LoVo (cell line): ENCODE results near the gene KRT17.
"Not testable (repeated sequence)": the region's sequence is repeated elsewhere in the genome, so short reads cannot be mapped to it uniquely, and the experiment has no call there.

ENCODE experiments used
- DNase-seq: peaks from one replicate; pipeline ENCODE4 v3.0.0-alpha.2; 2016; ENCODE audit warnings: low spot score

Gene KRT17

GRCh38 chr17:41633556-41634199 lies 9.3 kb upstream of the KRT17 start:
- DNase-seq = no peak

- no peak for DNase-seq
Observed at GRCh38 chr17:41632482-41633105, 8.2 kb upstream of the KRT17 start.

- no peak for DNase-seq
Observed at GRCh38 chr17:41631898-41632285, 7.5 kb upstream of the KRT17 start.

- no peak for DNase-seq
Observed at GRCh38 chr17:41631025-41631897, 6.9 kb upstream of the KRT17 start.

- DNase-seq = no peak
Observed at GRCh38 chr17:41629826-41630670, 5.7 kb upstream of the KRT17 start.

- DNase-seq = no peak
Observed at GRCh38 chr17:41629316-41629715, 4.9 kb upstream of the KRT17 start.

GRCh38 chr17:41628621-41629255 lies 4.4 kb upstream of the KRT17 start:
- DNase-seq = not testable (repeated sequence)

GRCh38 chr17:41628073-41628370 lies 3.6 kb upstream of the KRT17 start:
- not testable (repeated sequence) for DNase-seq

GRCh38 chr17:41627316-41628072 lies 3.1 kb upstream of the KRT17 start:
- no peak for DNase-seq

GRCh38 chr17:41626914-41627295 lies 2.5 kb upstream of the KRT17 start:
- not testable (repeated sequence) for DNase-seq

- not testable (repeated sequence) for DNase-seq
Observed at GRCh38 chr17:41626028-41626913, 1.9 kb upstream of the KRT17 start.

GRCh38 chr17:41625602-41626001 lies 1.2 kb upstream of the KRT17 start:
- no peak for DNase-seq

- DNase-seq = not testable (repeated sequence)
Observed at GRCh38 chr17:41623184-41623861, 1.1 kb downstream of the KRT17 start.

- DNase-seq = not testable (repeated sequence)
Observed at GRCh38 chr17:41622340-41623183, 1.8 kb downstream of the KRT17 start.

GRCh38 chr17:41621916-41622315 lies 2.5 kb downstream of the KRT17 start:
- no peak for DNase-seq

- DNase-seq = not testable (repeated sequence)
Observed at GRCh38 chr17:41621435-41621817, 2.9 kb downstream of the KRT17 start.

GRCh38 chr17:41620583-41621434 lies 3.6 kb downstream of the KRT17 start:
- DNase-seq = no peak
